ENCODE data around the gene UBR4. TPM values are rescaled to one million over a fixed set of nuclear protein-coding genes. Genes with fewer than 3 reads are reported as not detected.

The UBR4 gene
- total RNA-seq, 4 donors from 2014 or later = 140 to 418 (median 223) TPM

DNA sequence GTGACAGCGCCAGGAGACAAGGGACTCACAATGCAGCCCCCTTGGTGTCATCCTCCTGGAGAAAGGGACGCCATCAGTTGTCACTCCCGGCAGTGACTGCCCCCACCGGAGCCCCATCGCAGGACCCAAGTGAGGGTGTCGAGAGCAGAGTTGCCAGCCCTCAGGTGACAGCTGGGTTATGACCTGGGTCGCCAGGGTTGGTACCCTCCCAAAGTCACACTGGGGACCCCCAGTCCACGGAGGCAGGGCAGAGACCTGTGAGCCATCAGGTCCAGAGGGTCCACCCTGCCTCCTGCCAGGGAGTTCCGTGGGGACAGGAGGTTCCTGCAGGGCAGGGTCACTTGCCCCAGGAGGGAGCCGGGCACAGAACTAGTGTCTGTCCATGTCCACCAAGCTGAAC is 175.3 kb downstream of the UBR4 start:
- no peaks in the 10 kb centered on the region for H3K9me3 ChIP-seq
- peak; percentile 5 for DNase-seq
- H3K4me3 ChIP-seq = no peak overlapping the region
- H3K36me3 ChIP-seq = no peaks in the 10 kb centered on the region
- TF ChIP-seq EP300 (IDR thresholded peaks at IDR 0.05; ENCODE audit: low read depth) = no peak
- TF ChIP-seq, protein P1, sequence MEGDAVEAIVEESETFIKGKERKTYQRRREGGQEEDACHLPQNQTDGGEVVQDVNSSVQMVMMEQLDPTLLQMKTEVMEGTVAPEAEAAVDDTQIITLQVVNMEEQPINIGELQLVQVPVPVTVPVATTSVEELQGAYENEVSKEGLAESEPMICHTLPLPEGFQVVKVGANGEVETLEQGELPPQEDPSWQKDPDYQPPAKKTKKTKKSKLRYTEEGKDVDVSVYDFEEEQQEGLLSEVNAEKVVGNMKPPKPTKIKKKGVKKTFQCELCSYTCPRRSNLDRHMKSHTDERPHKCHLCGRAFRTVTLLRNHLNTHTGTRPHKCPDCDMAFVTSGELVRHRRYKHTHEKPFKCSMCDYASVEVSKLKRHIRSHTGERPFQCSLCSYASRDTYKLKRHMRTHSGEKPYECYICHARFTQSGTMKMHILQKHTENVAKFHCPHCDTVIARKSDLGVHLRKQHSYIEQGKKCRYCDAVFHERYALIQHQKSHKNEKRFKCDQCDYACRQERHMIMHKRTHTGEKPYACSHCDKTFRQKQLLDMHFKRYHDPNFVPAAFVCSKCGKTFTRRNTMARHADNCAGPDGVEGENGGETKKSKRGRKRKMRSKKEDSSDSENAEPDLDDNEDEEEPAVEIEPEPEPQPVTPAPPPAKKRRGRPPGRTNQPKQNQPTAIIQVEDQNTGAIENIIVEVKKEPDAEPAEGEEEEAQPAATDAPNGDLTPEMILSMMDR (IDR thresholded peaks at IDR 0.05) = no peak
- no peak for TF ChIP-seq POLR2A (IDR thresholded peaks at IDR 0.05)
- H3K27ac ChIP-seq = no peak overlapping the region
- intact Hi-C loops (cut with DNase I; ENCODE audit: low total_unique reads) = no loop called here
- 94% methylated on average over 10 of the region's 10 CpGs; no CpG with 5 or more reads in 1 of the 2 donors for WGBS, 2 donors (ENCODE audit: low coverage in 1 of 2)
- peaks cover 9% of the 10 kb centered on the region for H3K27me3 ChIP-seq
- in situ Hi-C loops (cut with MboI; ENCODE audit: low pct_ligation_motif_present in 1 of 4, low pct_unique_long_range_greater_than_20kb in 1 of 4, low sequenced_read_pairs in 3 of 4) = no loop called here
- no peaks in the 10 kb centered on the region for H3K4me1 ChIP-seq

DNA sequence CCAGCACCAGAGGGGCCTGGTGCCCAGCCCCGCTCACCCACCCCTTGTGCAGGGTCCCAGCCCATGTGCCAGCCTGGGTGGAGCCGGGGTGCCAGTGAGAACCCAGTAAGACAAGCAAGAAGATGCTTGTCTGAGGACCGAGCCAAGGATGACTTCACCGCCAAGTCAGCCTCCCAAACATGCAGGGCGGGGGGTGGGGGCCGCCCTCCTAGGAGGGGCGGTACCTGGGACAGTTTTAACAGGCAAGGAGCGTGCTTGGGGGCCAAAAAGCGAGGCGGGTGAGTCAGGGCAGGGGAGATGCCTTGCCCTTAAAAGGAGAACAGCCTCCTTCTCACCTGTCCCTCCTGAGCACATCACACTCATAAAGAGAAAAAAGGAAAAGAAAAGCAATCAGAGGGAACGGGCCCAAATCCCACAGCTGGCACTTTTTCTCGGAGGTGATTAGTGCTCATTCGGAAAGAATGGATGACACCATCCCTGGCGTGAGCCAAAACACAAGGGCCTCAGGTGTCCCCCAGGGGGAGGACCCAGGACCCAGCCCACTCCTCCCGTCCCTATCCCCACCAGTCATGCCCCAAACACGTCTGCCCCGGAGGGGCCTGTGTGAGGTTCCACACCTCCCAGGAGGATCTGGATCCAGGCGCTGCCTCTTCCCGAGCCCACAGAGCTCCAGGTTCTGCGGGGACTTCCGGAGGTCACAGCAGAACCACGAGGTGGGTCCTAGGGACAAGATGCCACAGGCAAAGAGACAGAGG is 176.0 kb downstream of the UBR4 start:
- Histone ChIP-seq H3K4me3 (no peak overlapping the region), H3K27ac (no peak overlapping the region), H3K9me3 (no peaks in the 10 kb centered on the region), H3K4me1 (no peaks in the 10 kb centered on the region), H3K36me3 (no peaks in the 10 kb centered on the region), H3K27me3 (peaks cover 12% of the 10 kb centered on the region)
- intact Hi-C loops (cut with DNase I; ENCODE audit: low total_unique reads) (no loop called here), in situ Hi-C loops (cut with MboI; ENCODE audit: low pct_ligation_motif_present in 1 of 4, low pct_unique_long_range_greater_than_20kb in 1 of 4, low sequenced_read_pairs in 3 of 4) (no loop called here)
- TF ChIP-seq POLR2A (IDR thresholded peaks at IDR 0.05) (no peak), EP300 (IDR thresholded peaks at IDR 0.05; ENCODE audit: low read depth) (no peak), POLR2AphosphoS5 (IDR thresholded peaks at IDR 0.05) (no peak)
- TF ChIP-seq, protein P1 (IDR thresholded peaks at IDR 0.05) = no peak
- peak; percentile 3 for DNase-seq
- 78 to 84% methylated on average over 10 to 16 of the region's 22 CpGs for WGBS, 2 donors (ENCODE audit: low coverage in 1 of 2)

DNA sequence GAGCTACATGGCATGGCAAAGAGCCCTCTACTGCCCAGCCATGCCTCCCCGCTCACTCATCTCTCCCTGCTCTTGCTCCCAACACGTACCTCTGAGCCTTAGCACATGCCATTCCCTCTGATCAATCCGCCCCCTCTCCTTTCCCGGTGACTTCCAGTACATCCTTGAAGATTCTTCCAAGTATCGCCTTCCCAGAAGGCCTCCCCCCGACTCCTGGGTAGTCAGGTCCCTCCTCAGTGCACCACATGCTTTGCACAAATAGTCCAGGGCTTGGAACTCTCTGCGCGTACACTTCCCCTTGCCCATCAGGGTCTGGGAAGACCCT is 176.6 kb downstream of the UBR4 start:
- TF ChIP-seq POLR2A (IDR thresholded peaks at IDR 0.05) (no peak), EP300 (IDR thresholded peaks at IDR 0.05; ENCODE audit: low read depth) (no peak), POLR2AphosphoS5 (IDR thresholded peaks at IDR 0.05) (no peak)
- TF ChIP-seq, protein P1 (IDR thresholded peaks at IDR 0.05) = no peak
- intact Hi-C loops (cut with DNase I; ENCODE audit: low total_unique reads) = no loop called here
- no peaks in the 10 kb centered on the region for H3K36me3 ChIP-seq
- WGBS, 2 donors (ENCODE audit: low coverage in 1 of 2) = 83 to 90% methylated on average over 2 to 8 of the region's 8 CpGs
- peaks cover 10% of the 10 kb centered on the region for H3K27me3 ChIP-seq
- peak; percentile 5 for DNase-seq
- H3K9me3 ChIP-seq = no peaks in the 10 kb centered on the region
- no peak overlapping the region for H3K27ac ChIP-seq
- H3K4me1 ChIP-seq = no peaks in the 10 kb centered on the region
- in situ Hi-C loops (cut with MboI; ENCODE audit: low pct_ligation_motif_present in 1 of 4, low pct_unique_long_range_greater_than_20kb in 1 of 4, low sequenced_read_pairs in 3 of 4) = no loop called here
- no peak overlapping the region for H3K4me3 ChIP-seq

DNA sequence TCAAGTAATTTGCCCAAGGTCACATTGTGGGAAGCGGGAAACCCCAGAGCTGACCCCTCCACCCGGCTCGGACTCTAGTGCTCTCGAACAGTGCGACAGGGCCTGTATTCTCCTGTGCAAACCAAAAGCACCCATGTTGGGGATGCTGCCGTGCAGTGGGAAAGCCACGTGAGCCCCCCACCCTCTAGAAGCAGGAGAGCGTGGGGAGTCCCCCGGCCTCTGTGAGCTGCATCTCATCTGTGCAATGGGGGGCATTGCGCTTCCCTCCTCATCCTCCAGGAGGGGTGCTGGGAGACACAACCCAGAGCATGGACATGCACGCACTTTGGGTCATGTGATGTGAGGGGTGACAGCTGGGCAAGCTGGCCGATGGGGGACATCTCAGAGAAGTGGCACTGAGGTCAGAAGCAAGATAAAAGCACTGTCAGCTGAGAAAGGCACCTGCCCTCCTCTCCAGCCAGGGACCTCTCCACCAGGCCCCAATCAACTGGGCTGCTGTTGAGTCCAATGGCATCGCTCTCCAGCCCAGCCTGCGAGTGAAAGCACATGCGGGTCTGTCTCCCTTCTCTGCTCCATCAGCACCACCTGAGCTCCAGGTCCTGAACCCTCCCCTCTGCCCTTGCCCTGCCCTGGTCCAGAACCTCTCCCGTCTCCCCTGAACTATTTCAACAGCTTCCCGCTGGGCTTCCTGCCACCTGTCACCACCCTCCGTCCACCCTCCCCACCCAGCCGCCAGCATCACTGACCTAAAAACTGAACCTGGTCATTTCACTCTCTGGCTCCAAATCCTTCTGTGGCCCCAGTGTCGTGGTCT is 177.2 kb downstream of the UBR4 start:
- WGBS, 2 donors (ENCODE audit: low coverage in 1 of 2) = 91% methylated on average over 20 of the region's 20 CpGs; no CpG with 5 or more reads in 1 of the 2 donors
- Histone ChIP-seq H3K9me3 (no peaks in the 10 kb centered on the region), H3K27ac (no peak overlapping the region), H3K4me1 (no peaks in the 10 kb centered on the region), H3K27me3 (peaks cover 4% of the 10 kb centered on the region), H3K36me3 (no peaks in the 10 kb centered on the region), H3K4me3 (no peak overlapping the region)
- peak; percentile 3 for DNase-seq
- in situ Hi-C loops (cut with MboI; ENCODE audit: low pct_ligation_motif_present in 1 of 4, low pct_unique_long_range_greater_than_20kb in 1 of 4, low sequenced_read_pairs in 3 of 4) = no loop called here
- TF ChIP-seq POLR2A (IDR thresholded peaks at IDR 0.05) (no peak), POLR2AphosphoS5 (IDR thresholded peaks at IDR 0.05) (no peak), EP300 (IDR thresholded peaks at IDR 0.05; ENCODE audit: low read depth) (no peak)
- TF ChIP-seq, protein P1 (IDR thresholded peaks at IDR 0.05) = no peak
- intact Hi-C loops (cut with DNase I; ENCODE audit: low total_unique reads) = no loop called here

Measured in transverse colon (tissue), 4 donors.